CD8-positive, alpha-beta memory T cell (primary cell): ENCODE data around the gene ABHD5. TPM values are rescaled to one million over a fixed set of nuclear protein-coding genes. Genes with fewer than 3 reads are reported as not detected.
A peak's percentile ranks its signal among the peaks of the same experiment; 100 is the strongest.

Experiments used
- CTCF ChIA-PET: fragments of 350-600 bp; sonication (Branson Sonifier 250); formaldehyde crosslinking; loops from one replicate; lab custom pipeline; 2021; ENCODE audit warnings: antibody characterized with exemption; lab: Charles Lee
- POLR2A ChIA-PET: fragments of 350-600 bp; sonication (Branson Sonifier 250); formaldehyde crosslinking; loops from one replicate; lab custom pipeline; 2021; ENCODE audit warnings: antibody characterized with exemption; lab: Charles Lee
- DNase-seq, 5 donors: peaks; one replicate each; pipeline versions ENCODE4 v3.0.0 to v3.0.0-alpha.2; 2020 to 2022; ENCODE audit warnings: mixed read lengths in 1 of 5
- H3K27ac ChIP-seq: one replicate; pipeline ENCODE4 v1.7.0; 2013; ENCODE audit warnings: low read depth, mild to moderate bottlenecking, low read length, moderate library complexity
- H3K27me3 ChIP-seq: 2 replicates; pipeline ENCODE4 v1.7.0; 2013; ENCODE audit warnings: low read length, mild to moderate bottlenecking; ENCODE audit not compliant: insufficient read depth, poor library complexity, severe bottlenecking
- H3K36me3 ChIP-seq: 2 replicates; pipeline ENCODE4 v1.7.0; 2013; ENCODE audit warnings: mild to moderate bottlenecking, low read length, moderate library complexity; ENCODE audit not compliant: insufficient read depth
- H3K4me1 ChIP-seq: 2 replicates; pipeline ENCODE4 v1.7.0; 2013; ENCODE audit warnings: mild to moderate bottlenecking, low read length, moderate library complexity; ENCODE audit not compliant: insufficient read depth
- H3K4me3 ChIP-seq: 2 replicates; pipeline ENCODE4 v1.7.0; 2013; ENCODE audit warnings: mild to moderate bottlenecking, low read length
- H3K9me3 ChIP-seq: 2 replicates; pipeline ENCODE4 v1.7.0; 2013; ENCODE audit warnings: mild to moderate bottlenecking, low read length
- H3K27ac Mint-ChIP-seq, 8 donors: one replicate each; pipeline ENCODE4 v1.8.0; 2020 to 2021; ENCODE audit warnings: mixed read lengths in 8 of 8, mild to moderate bottlenecking in 6 of 8, inconsistent platforms in 3 of 8, moderate library complexity in 3 of 8
- H3K27me3 Mint-ChIP-seq, 2 donors: one replicate each; pipeline ENCODE4 v1.8.0; 2020 to 2021; ENCODE audit warnings: mixed read lengths in 2 of 2, mild to moderate bottlenecking in 1 of 2, moderate library complexity in 1 of 2
- H3K36me3 Mint-ChIP-seq, 3 donors: one replicate each; pipeline ENCODE4 v1.8.0; 2020 to 2021; ENCODE audit warnings: mixed read lengths in 3 of 3, inconsistent platforms in 1 of 3, mild to moderate bottlenecking in 1 of 3
- H3K4me1 Mint-ChIP-seq, 3 donors: one replicate each; pipeline ENCODE4 v1.8.0; 2020 to 2021; ENCODE audit warnings: mixed read lengths in 3 of 3, inconsistent platforms in 1 of 3, mild to moderate bottlenecking in 1 of 3
- H3K4me3 Mint-ChIP-seq, 7 donors: one replicate each; pipeline ENCODE4 v1.8.0; 2020 to 2021; ENCODE audit warnings: mixed read lengths in 7 of 7, mild to moderate bottlenecking in 6 of 7, moderate library complexity in 4 of 7, inconsistent platforms in 2 of 7
- H3K9me3 Mint-ChIP-seq, 5 donors: one replicate each; pipeline ENCODE4 v1.8.0; 2020 to 2022; ENCODE audit warnings: mixed read lengths in 5 of 5, mild to moderate bottlenecking in 3 of 5, moderate library complexity in 2 of 5, inconsistent platforms in 1 of 5
- polyA plus RNA-seq: library from polyadenylated mRNA; unstranded; fragments of 300-500 nt; fragmentation: Illumina TruSeq; gene quantifications from one replicate; pipeline ENCODE4 v1.2.3, GENCODE V29; 2021
- total RNA-seq, 2 experiments: library from RNA; stranded (reverse); gene quantifications; one replicate each; pipeline ENCODE4 v1.2.3, GENCODE V29; 2021

Gene ABHD5
- total and polyA plus RNA-seq, 3 experiments from 2014 or later: 6.8 to 18.0 (median 17.0) TPM

DNA sequence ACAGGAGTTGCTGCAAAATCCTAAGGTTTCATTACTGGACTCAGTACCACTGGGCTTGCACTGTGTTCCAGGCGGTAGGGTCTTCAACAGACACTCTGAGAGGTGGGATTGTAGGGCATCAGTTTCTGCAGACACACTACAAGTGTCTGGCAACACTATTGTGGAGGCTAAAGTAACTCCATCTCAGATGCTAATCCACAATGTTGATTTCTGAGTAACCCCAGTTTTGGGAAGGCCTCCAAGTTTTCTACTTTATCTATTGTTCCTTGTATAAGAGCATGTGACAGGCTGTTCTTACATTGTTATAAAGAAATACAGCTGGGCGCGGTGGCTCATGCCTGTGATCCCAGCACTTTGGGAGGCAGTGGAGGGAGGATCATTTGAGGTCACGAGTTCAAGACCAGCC is 2.5 kb upstream of the ABHD5 start:
- Mint-ChIP-seq H3K4me3 (peak overlapping the region in 1 of 7 donors; percentile 44), H3K27me3 (peaks cover 2 to 5% of the 10 kb centered on the region in 2 donors), H3K9me3 (no peaks in the 10 kb centered on the region), H3K27ac (peak overlapping the region in 1 of 8 donors; percentile 63), H3K4me1 (peaks cover 23 to 32% (median 29%) of the 10 kb centered on the region in 3 donors), H3K36me3 (peaks cover 0 to 5% (median 0%) of the 10 kb centered on the region in 3 donors)
- no peaks in the 10 kb centered on the region for H3K9me3 ChIP-seq
- H3K36me3 ChIP-seq: no peaks in the 10 kb centered on the region
- CTCF ChIA-PET: no interaction called here
- POLR2A ChIA-PET: no interaction called here
- H3K4me3 ChIP-seq: no peak overlapping the region
- no peaks in the 10 kb centered on the region for H3K27me3 ChIP-seq
- H3K27ac ChIP-seq: peak overlapping the region; percentile 86
- no peak for DNase-seq
- peaks cover 13% of the 10 kb centered on the region for H3K4me1 ChIP-seq

DNA sequence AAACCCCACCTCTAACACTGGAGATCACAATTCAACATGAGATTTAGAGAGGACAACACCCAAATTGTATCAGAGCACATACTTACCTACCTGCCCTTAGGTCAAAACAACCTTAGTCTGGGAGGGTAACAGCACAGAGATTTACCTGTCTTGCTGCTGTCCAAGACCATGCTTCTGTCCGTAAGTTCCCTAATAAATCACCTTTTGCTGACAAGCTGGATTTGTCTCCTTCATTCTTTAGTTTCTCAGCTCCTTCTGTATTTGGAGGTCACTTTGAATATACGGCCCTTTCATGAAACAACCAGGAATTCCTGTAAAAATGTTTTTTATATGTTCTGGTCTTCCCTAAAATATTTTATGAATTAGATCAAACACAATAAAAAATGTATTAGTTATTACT is 1.6 kb upstream of the ABHD5 start:
- Histone ChIP-seq H3K4me3 (no peak overlapping the region), H3K27ac (peak overlapping the region; percentile 86), H3K27me3 (no peaks in the 10 kb centered on the region), H3K9me3 (no peaks in the 10 kb centered on the region), H3K4me1 (peaks cover 13% of the 10 kb centered on the region), H3K36me3 (no peaks in the 10 kb centered on the region)
- POLR2A ChIA-PET: no interaction called here
- peaks cover 29 to 37% (median 34%) of the 10 kb centered on the region in 3 donors for H3K4me1 Mint-ChIP-seq
- H3K4me3 Mint-ChIP-seq: peak overlapping the region in 4 of 7 donors; percentile 1 to 94 (median 72)
- no peak for DNase-seq
- H3K9me3 Mint-ChIP-seq: no peaks in the 10 kb centered on the region
- CTCF ChIA-PET: no interaction called here
- H3K27me3 Mint-ChIP-seq: peaks cover 0 to 5% of the 10 kb centered on the region in 2 donors
- H3K27ac Mint-ChIP-seq: peak overlapping the region in 1 of 8 donors; percentile 86
- peaks cover 0 to 5% (median 0%) of the 10 kb centered on the region in 3 donors for H3K36me3 Mint-ChIP-seq

GRCh38 chr3:43689766-43690399 is 855 bp upstream of the ABHD5 start:
- H3K9me3 ChIP-seq: no peaks in the 10 kb centered on the region
- Mint-ChIP-seq H3K4me1 (peaks cover 31 to 37% (median 34%) of the 10 kb centered on the region in 3 donors), H3K4me3 (peak overlapping the region; percentile 90 to 97 (median 95)), H3K36me3 (peaks cover 0 to 5% (median 1%) of the 10 kb centered on the region in 3 donors), H3K27me3 (peaks cover 0 to 3% of the 10 kb centered on the region in 2 donors), H3K9me3 (no peaks in the 10 kb centered on the region), H3K27ac (peak overlapping the region; percentile 86 to 95 (median 93))
- H3K4me3 ChIP-seq: peak overlapping the region; percentile 90
- peak overlapping the region; percentile 86 for H3K27ac ChIP-seq
- DNase-seq: no peak
- ChIA-PET CTCF (interaction anchor here (1.2 kb wide), 1 partner anchor 70 kb away, joined by 3 read pairs; no protein-coding TSS in a partner anchor), POLR2A (no interaction called here)
- no peaks in the 10 kb centered on the region for H3K27me3 ChIP-seq
- H3K4me1 ChIP-seq: peaks cover 13% of the 10 kb centered on the region
- no peaks in the 10 kb centered on the region for H3K36me3 ChIP-seq

- no peaks in the 10 kb centered on the region for H3K9me3 Mint-ChIP-seq
- peaks cover 13% of the 10 kb centered on the region for H3K4me1 ChIP-seq
- peaks cover 0 to 3% of the 10 kb centered on the region in 2 donors for H3K27me3 Mint-ChIP-seq
- H3K4me1 Mint-ChIP-seq: peaks cover 33 to 40% (median 37%) of the 10 kb centered on the region in 3 donors
- ChIA-PET POLR2A (no interaction called here), CTCF (no interaction called here)
- H3K27me3 ChIP-seq: no peaks in the 10 kb centered on the region
- no peaks in the 10 kb centered on the region for H3K9me3 ChIP-seq
- DNase-seq: peak in 3 of 5 donors; percentile 12 to 62 (median 21)
- H3K36me3 ChIP-seq: no peaks in the 10 kb centered on the region
- H3K27ac Mint-ChIP-seq: peak overlapping the region; percentile 25 to 93 (median 83)
- peak overlapping the region; percentile 79 to 97 (median 94) for H3K4me3 Mint-ChIP-seq
- H3K4me3 ChIP-seq: peak overlapping the region; percentile 64
- H3K36me3 Mint-ChIP-seq: peaks cover 0 to 5% (median 1%) of the 10 kb centered on the region in 3 donors
- peak overlapping the region; percentile 86 for H3K27ac ChIP-seq
These were observed 620 bp downstream of the ABHD5 start for GRCh38 chr3:43691120-43691995.

GRCh38 chr3:43692085-43692855 is 1.5 kb downstream of the ABHD5 start:
- H3K27ac Mint-ChIP-seq: peak overlapping the region in 4 of 8 donors; percentile 55 to 84 (median 68)
- Histone ChIP-seq H3K9me3 (no peaks in the 10 kb centered on the region), H3K36me3 (no peaks in the 10 kb centered on the region), H3K27me3 (no peaks in the 10 kb centered on the region), H3K4me1 (peaks cover 13% of the 10 kb centered on the region), H3K4me3 (peak overlapping the region; percentile 64), H3K27ac (peak overlapping the region; percentile 86)
- DNase-seq: no peak
- peaks cover 0 to 3% of the 10 kb centered on the region in 2 donors for H3K27me3 Mint-ChIP-seq
- peak overlapping the region; percentile 29 to 88 (median 79) for H3K4me3 Mint-ChIP-seq
- ChIA-PET CTCF (no interaction called here), POLR2A (no interaction called here)
- H3K4me1 Mint-ChIP-seq: peaks cover 33 to 40% (median 39%) of the 10 kb centered on the region in 3 donors
- peaks cover 0 to 5% (median 1%) of the 10 kb centered on the region in 3 donors for H3K36me3 Mint-ChIP-seq
- no peaks in the 10 kb centered on the region for H3K9me3 Mint-ChIP-seq

DNA sequence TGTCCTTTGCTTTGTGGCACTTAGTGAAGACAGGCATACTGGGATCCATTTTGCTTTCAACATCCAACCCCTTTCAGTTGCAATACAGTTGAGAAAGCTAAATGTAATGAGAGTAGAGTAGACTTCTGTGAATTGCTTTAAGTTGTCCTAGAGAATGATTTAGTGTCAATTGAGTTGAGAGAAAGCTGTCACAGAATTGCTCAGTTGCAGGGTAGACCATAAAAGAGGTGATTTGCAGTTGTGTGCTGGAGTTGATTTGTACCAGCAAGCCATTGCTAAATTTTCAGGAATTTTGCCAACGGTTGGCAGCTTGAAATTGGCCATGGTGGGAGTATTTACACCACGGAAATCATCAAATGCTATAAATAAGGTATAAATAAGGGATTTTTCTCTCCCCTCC is 2.2 kb downstream of the ABHD5 start:
- Histone ChIP-seq H3K27me3 (no peaks in the 10 kb centered on the region), H3K36me3 (no peaks in the 10 kb centered on the region), H3K4me1 (peaks cover 13% of the 10 kb centered on the region), H3K27ac (peak overlapping the region; percentile 86), H3K9me3 (no peaks in the 10 kb centered on the region), H3K4me3 (no peak overlapping the region)
- H3K27me3 Mint-ChIP-seq: peaks cover 0 to 3% of the 10 kb centered on the region in 2 donors
- peaks cover 33 to 41% (median 40%) of the 10 kb centered on the region in 3 donors for H3K4me1 Mint-ChIP-seq
- DNase-seq: no peak
- ChIA-PET POLR2A (interaction anchor here (0.7 kb wide), 1 partner anchor 650 kb away, joined by 3 read pairs; no protein-coding TSS in a partner anchor), CTCF (no interaction called here)
- H3K27ac Mint-ChIP-seq: peak overlapping the region in 1 of 8 donors; percentile 55
- H3K4me3 Mint-ChIP-seq: peak overlapping the region in 5 of 7 donors; percentile 29 to 88 (median 84)
- no peaks in the 10 kb centered on the region for H3K9me3 Mint-ChIP-seq
- H3K36me3 Mint-ChIP-seq: peaks cover 0 to 5% (median 1%) of the 10 kb centered on the region in 3 donors

GRCh38 chr3:43693594-43693993 is 2.9 kb downstream of the ABHD5 start:
- Histone ChIP-seq H3K27me3 (no peaks in the 10 kb centered on the region), H3K4me1 (peaks cover 13% of the 10 kb centered on the region), H3K27ac (peak overlapping the region; percentile 86), H3K36me3 (no peaks in the 10 kb centered on the region), H3K4me3 (no peak overlapping the region), H3K9me3 (no peaks in the 10 kb centered on the region)
- Mint-ChIP-seq H3K27me3 (peaks cover 0 to 3% of the 10 kb centered on the region in 2 donors), H3K36me3 (peaks cover 0 to 5% (median 1%) of the 10 kb centered on the region in 3 donors), H3K27ac (peak overlapping the region in 2 of 8 donors; percentile 29 to 55), H3K4me1 (peaks cover 33 to 41% (median 40%) of the 10 kb centered on the region in 3 donors), H3K4me3 (peak overlapping the region in 2 of 7 donors; percentile 32 to 84), H3K9me3 (no peaks in the 10 kb centered on the region)
- CTCF ChIA-PET: no interaction called here
- no peak for DNase-seq
- POLR2A ChIA-PET: interaction anchor here (0.7 kb wide), 1 partner anchor 651 kb away, joined by 3 read pairs; no protein-coding TSS in a partner anchor
